Left lung (tissue), 10 donors: ENCODE results near the gene PUM1. TPM values are rescaled to one million over a fixed set of nuclear protein-coding genes. Genes with fewer than 3 reads are reported as not detected.

ENCODE experiments used
- ATAC-seq: fragments of 200-7000 bp; cut with Tn5 transposase; one replicate; pipeline ENCODE4 v1.9.1; 2020; ENCODE audit warnings: moderate library complexity
- DNase-seq, 4 donors: peaks; one replicate each; pipeline ENCODE4 v3.0.0-alpha.2; 2013 to 2020
- H3K27ac ChIP-seq, 2 donors: fragments of 200-600 bp; sonication (generic) in 1 of 2; one replicate each; pipeline versions ENCODE4 v1.5.0 to v1.8.0; 2020 to 2021
- H3K27me3 ChIP-seq, 2 donors: fragments of 200-600 bp; sonication (generic) in 1 of 2; one replicate each; pipeline versions ENCODE4 v1.5.0 to v1.8.0; 2020 to 2021
- H3K36me3 ChIP-seq, 2 donors: fragments of 200-600 bp; sonication (generic) in 1 of 2; one replicate each; pipeline versions ENCODE4 v1.5.0 to v1.8.0; 2020 to 2021
- H3K4me1 ChIP-seq, 2 donors: fragments of 200-600 bp; one replicate each; pipeline ENCODE4 v1.8.0; 2021
- H3K4me3 ChIP-seq, 2 donors: fragments of 200-600 bp; sonication (generic) in 1 of 2; one replicate each; pipeline versions ENCODE4 v1.5.0 to v1.8.0; 2020 to 2021; ENCODE audit warnings: mild to moderate bottlenecking in 1 of 2
- H3K9me3 ChIP-seq, 2 donors: fragments of 200-600 bp; sonication (generic) in 1 of 2; one replicate each; pipeline versions ENCODE4 v1.5.0 to v1.8.0; 2020 to 2021
- CTCF ChIP-seq, 2 donors: fragments of 200-600 bp; sonication (generic) in 1 of 2; IDR thresholded peaks; one replicate each; pipeline versions ENCODE4 v1.5.0 to v1.8.0; 2021; ENCODE audit warnings: antibody characterized with exemption in 2 of 2
- intact Hi-C, 2 donors: fragments of 100-400 bp; cut with DNase I; formaldehyde crosslinking; loops; one replicate each; pipeline versions ENCODE4 v1.11.2 to v1.14.2; 2022
- polyA plus RNA-seq, 6 donors: library from polyadenylated mRNA; unstranded; fragments of 120-200 nt; gene quantifications; one replicate each; pipeline ENCODE4 v1.2.1, GENCODE V29; 2013; ENCODE audit not compliant: insufficient read length in 6 of 6
- total RNA-seq, 2 donors: library from RNA; stranded (reverse); fragmentation: NEBNext Ultra II Directional; extraction: Animal tissue kit (Norgen Biotek cat#: 25700); gene quantifications; one replicate each; pipeline ENCODE4 v1.2.1, GENCODE V29; 2021
- donor health status: DM: no; HTN: yes; CAD: no.
- donor health status: DM: no; HTN: no; CAD: no.

Gene PUM1
- total and polyA plus RNA-seq, 8 donors, result 96.7 to 125 (median 108) TPM

GRCh38 chr1:30905916-30906620, 159.4 kb downstream of the PUM1 start:
- intact Hi-C loops, result no loop called here
- DNase-seq (peak in 1 of 4 donors; percentile 41), ATAC-seq (no peak)
- Histone ChIP-seq H3K27me3 (peaks cover 0 to 47% of the 10 kb centered on the region in 2 donors), H3K4me1 (peaks cover 14 to 57% of the 10 kb centered on the region in 2 donors), H3K36me3 (no peaks in the 10 kb centered on the region), H3K27ac (no peak overlapping the region), H3K9me3 (no peaks in the 10 kb centered on the region), H3K4me3 (no peak overlapping the region)
- TF ChIP-seq CTCF (IDR thresholded peaks at IDR 0.05), result no peak

DNA sequence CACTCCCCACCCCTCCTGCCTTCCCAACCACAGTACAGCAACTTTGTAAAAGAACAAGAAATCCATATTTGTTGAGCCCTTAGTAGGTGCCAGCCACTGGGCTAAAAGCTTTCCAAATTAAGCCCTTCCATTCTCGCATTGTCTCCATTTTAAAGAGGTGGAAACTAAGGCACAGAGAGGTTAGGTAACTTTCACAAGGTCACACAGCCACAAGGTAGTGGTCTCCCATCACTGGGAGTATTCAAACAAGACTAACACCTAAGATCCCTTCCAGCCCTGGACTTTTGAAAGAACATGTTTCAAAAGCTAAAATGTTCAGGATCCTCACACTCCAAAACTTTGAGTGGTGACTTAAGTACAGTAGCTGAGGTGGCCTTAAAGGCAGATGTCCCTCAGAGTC, 160.1 kb downstream of the PUM1 start:
- H3K4me1 ChIP-seq, result peaks cover 13 to 53% of the 10 kb centered on the region in 2 donors
- no peak overlapping the region for H3K4me3 ChIP-seq
- DNase-seq (no peak), ATAC-seq (no peak)
- H3K9me3 ChIP-seq, result no peaks in the 10 kb centered on the region
- H3K27me3 ChIP-seq, result peaks cover 0 to 41% of the 10 kb centered on the region in 2 donors
- no peak overlapping the region for H3K27ac ChIP-seq
- intact Hi-C loops, result no loop called here
- TF ChIP-seq CTCF (IDR thresholded peaks at IDR 0.05), result no peak
- no peaks in the 10 kb centered on the region for H3K36me3 ChIP-seq

- Histone ChIP-seq H3K4me3 (no peak overlapping the region), H3K27me3 (peaks cover 0 to 36% of the 10 kb centered on the region in 2 donors), H3K4me1 (peaks cover 13 to 52% of the 10 kb centered on the region in 2 donors), H3K36me3 (no peaks in the 10 kb centered on the region), H3K9me3 (no peaks in the 10 kb centered on the region), H3K27ac (no peak overlapping the region)
- DNase-seq (peak in 1 of 4 donors; percentile 5), ATAC-seq (no peak)
- TF ChIP-seq CTCF (IDR thresholded peaks at IDR 0.05), result no peak
- intact Hi-C loops, result no loop called here
Observed at GRCh38 chr1:30904962-30905335, 160.6 kb downstream of the PUM1 start.

DNA sequence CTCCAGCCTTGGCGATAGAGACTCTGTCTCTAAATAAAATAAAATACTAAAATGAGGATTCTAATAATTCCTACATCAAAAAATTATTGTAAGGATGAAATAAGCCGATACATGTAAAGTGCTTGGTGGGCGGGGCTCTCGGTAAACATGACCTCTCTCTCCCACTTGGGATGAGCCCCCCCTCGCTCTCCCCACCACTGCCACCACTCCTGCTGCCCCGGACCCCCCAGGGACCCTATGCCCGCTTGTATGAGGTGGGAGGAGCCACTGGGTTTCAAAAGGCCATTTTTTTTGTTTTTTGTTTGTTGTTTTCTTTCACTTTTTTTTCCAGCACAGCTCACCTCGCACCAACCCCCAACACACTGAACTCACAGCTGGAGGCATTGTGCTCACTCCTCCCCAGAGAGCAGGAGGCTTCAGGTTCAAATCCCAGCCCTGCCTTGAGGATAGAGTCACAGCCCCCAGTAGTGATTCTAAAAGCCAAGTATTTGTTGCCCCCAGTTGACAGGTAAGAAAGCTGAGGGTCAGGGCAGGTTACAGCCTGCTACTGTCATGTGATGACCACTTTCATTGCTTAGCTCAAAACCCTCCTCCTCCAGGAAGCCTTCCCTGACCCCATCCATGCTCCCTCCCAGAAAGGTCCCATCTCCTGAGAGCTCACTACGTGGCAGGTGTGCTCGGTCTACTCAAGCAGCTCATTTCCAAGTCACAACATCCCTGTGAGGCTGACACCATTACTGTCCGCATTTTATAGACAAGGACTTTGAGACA, 161.1 kb downstream of the PUM1 start:
- H3K27ac ChIP-seq, result no peak overlapping the region
- no peaks in the 10 kb centered on the region for H3K9me3 ChIP-seq
- no peak for ATAC-seq
- DNase-seq, result peak in 1 of 4 donors; percentile 43
- TF ChIP-seq CTCF (IDR thresholded peaks at IDR 0.05), result no peak
- H3K4me3 ChIP-seq, result no peak overlapping the region
- intact Hi-C loops, result no loop called here
- H3K4me1 ChIP-seq, result peaks cover 13 to 46% of the 10 kb centered on the region in 2 donors
- H3K36me3 ChIP-seq, result no peaks in the 10 kb centered on the region
- H3K27me3 ChIP-seq, result peaks cover 0 to 30% of the 10 kb centered on the region in 2 donors

- Histone ChIP-seq H3K4me1 (peaks cover 10 to 40% of the 10 kb centered on the region in 2 donors), H3K27ac (peak overlapping the region; percentile 44 to 51), H3K36me3 (no peaks in the 10 kb centered on the region), H3K9me3 (no peaks in the 10 kb centered on the region), H3K4me3 (no peak overlapping the region), H3K27me3 (peaks cover 0 to 24% of the 10 kb centered on the region in 2 donors)
- DNase-seq (peak in 1 of 4 donors; percentile 31), ATAC-seq (no peak)
- TF ChIP-seq CTCF (IDR thresholded peaks at IDR 0.05), result no peak
- intact Hi-C loops, result no loop called here
Observed at GRCh38 chr1:30903343-30904034, 162.0 kb downstream of the PUM1 start.
